Brain microvascular endothelial cell (primary cell): ENCODE data around the gene ERO1B.

Source experiments
- DNase-seq: peaks from one replicate; pipeline ENCODE4 v3.0.0-alpha.2; 2020
- H3K27ac ChIP-seq: fragments of 250-450 bp; sonication (Bioruptor Pico); 2 replicates; pipeline ENCODE4 v1.5.1; 2020; ENCODE audit warnings: mild to moderate bottlenecking, moderate library complexity
- H3K27me3 ChIP-seq: fragments of 250-450 bp; sonication (Bioruptor Pico); replicated peaks from 2 replicates; pipeline ENCODE4 v1.5.1; 2020; ENCODE audit warnings: mild to moderate bottlenecking
- H3K36me3 ChIP-seq: fragments of 250-450 bp; sonication (Bioruptor Pico); replicated peaks from 2 replicates; pipeline ENCODE4 v1.5.1; 2020; ENCODE audit warnings: mild to moderate bottlenecking
- H3K4me3 ChIP-seq: 2 replicates; pipeline ENCODE4 v1.5.1; 2011; ENCODE audit warnings: low read depth, mild to moderate bottlenecking, control low read depth, low read length, moderate library complexity
- in situ Hi-C: cut with HindIII; loops from 2 replicates; pipeline ENCODE4 v1.10.0; 2017; ENCODE audit warnings: low sequenced_read_pairs, low pct_ligation_motif_present
- TF ChIP-seq, protein P1 (sequence below): IDR thresholded peaks from 2 replicates; pipeline ENCODE4 v1.5.1; 2011; ENCODE audit warnings: low read depth, mild to moderate bottlenecking, moderate library complexity, low read length, control low read depth, inconsistent platforms; ENCODE audit errors: missing control alignments

ERO1B gene

DNA sequence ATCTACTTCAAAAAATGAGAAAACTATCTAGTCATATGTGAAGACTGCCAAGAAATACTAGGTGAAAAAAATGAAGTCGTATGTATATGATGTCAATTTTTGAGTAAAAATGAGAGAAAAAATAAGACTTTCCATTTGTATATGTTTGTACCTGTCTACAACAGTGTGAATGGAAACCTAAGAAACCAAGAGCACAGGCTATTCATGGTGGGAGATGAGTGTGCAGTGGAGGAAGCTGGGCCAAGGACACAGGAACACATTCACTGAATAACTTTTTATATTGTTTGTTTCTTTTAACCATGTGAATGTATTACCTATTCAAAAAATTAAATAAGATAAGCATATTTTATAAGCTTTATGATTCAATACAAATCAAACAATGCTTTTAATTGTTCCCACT is 67.0 kb downstream of the ERO1B start:
- in situ Hi-C loops, result no loop called here

DNA sequence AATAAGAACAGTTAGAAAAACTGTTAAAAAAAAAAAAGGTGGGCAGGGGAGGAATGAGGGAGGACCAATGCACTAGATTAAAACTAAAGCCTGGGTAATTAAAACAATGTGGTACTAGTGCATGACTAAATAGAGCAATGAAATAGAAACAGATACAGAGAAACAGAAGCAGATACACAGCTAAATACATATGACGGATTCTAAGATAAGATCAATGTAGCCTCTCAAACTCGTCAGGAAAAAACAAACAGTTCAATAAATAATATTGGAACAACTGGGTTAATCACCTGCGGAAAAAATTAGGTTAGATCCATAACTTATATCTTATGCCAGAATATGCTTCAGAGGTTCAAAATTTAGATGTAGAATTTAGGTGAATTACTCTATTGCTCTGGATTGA is 68.2 kb downstream of the ERO1B start:
- Histone ChIP-seq H3K4me3 (no peak overlapping the region), H3K27me3 (no peaks in the 10 kb centered on the region), H3K36me3 (no peaks in the 10 kb centered on the region), H3K27ac (no peak overlapping the region)
- DNase-seq, result no peak
- in situ Hi-C loops, result no loop called here
- TF ChIP-seq, protein P1, sequence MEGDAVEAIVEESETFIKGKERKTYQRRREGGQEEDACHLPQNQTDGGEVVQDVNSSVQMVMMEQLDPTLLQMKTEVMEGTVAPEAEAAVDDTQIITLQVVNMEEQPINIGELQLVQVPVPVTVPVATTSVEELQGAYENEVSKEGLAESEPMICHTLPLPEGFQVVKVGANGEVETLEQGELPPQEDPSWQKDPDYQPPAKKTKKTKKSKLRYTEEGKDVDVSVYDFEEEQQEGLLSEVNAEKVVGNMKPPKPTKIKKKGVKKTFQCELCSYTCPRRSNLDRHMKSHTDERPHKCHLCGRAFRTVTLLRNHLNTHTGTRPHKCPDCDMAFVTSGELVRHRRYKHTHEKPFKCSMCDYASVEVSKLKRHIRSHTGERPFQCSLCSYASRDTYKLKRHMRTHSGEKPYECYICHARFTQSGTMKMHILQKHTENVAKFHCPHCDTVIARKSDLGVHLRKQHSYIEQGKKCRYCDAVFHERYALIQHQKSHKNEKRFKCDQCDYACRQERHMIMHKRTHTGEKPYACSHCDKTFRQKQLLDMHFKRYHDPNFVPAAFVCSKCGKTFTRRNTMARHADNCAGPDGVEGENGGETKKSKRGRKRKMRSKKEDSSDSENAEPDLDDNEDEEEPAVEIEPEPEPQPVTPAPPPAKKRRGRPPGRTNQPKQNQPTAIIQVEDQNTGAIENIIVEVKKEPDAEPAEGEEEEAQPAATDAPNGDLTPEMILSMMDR, result no peak

More for the DNA sequence above, 67.0 kb downstream of the ERO1B start:
- H3K36me3 ChIP-seq, result no peaks in the 10 kb centered on the region
- no peak overlapping the region for H3K27ac ChIP-seq
- TF ChIP-seq, protein P1, result no peak
- no peak for DNase-seq
- no peaks in the 10 kb centered on the region for H3K27me3 ChIP-seq
- H3K4me3 ChIP-seq, result no peak overlapping the region

DNA sequence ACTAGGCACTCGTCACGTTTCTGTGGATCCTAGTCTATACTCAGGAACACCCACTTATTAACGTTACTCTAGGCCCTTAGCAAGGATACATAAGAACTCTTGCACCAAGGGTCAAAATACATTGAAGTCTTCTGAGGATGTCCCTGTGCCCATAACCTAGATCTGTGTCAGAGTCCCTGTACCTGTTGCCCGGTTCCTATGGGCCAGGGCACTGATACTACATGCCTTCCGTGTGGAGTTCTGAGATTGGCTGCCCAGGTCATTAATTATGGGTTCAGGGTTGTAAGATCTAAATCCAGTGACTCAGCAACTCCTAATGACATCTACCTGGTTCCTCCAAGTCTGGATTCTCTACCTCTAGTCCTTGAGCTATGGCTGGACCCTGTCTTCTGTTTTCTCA is 69.9 kb downstream of the ERO1B start:
- no peak for DNase-seq

DNA sequence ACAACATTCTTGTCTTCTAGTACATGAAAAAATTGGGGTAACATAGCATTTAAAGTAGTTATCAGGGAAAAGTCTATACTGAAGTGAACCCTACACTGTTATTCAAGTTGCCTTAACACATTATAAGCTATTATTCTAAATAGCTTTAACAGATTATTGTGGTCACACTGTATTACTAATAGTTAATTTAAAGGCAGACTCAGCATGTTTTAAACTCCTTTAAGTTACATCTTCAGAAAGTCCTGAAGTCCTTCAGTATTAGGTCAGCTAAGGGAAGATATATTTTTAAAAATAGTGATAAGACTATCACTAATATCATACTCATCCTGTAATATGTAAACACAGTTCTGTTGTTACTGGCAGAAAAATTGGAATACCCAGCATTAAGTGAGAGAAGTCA is 72.0 kb downstream of the ERO1B start:
- Histone ChIP-seq H3K4me3 (no peak overlapping the region), H3K27ac (no peak overlapping the region), H3K36me3 (no peaks in the 10 kb centered on the region), H3K27me3 (no peaks in the 10 kb centered on the region)
- TF ChIP-seq, protein P1, result no peak
- DNase-seq, result no peak
- in situ Hi-C loops, result no loop called here

More for the DNA sequence above, 69.9 kb downstream of the ERO1B start:
- Histone ChIP-seq H3K36me3 (no peaks in the 10 kb centered on the region), H3K4me3 (no peak overlapping the region), H3K27ac (no peak overlapping the region), H3K27me3 (no peaks in the 10 kb centered on the region)
- TF ChIP-seq, protein P1, result no peak
- in situ Hi-C loops, result no loop called here

DNA sequence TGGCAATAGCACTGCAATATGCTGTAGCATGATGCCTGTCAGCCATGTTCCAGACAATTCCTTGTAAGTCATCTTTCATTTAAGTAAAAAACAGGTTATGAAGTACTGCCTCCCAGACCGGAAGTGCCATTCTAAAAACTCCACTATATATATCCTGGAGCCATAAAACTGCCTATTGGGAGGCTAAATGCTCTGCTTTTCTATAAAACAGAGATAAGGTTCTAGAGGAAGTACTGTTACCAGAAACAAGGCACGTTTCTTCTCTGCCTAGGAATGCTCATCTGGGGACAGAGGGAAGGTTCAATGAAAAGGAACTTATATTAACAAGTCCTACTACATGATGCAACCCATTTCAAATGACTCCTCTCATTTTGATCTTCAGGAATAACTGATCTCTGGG is 72.6 kb downstream of the ERO1B start:
- TF ChIP-seq, protein P1, result no peak
- Histone ChIP-seq H3K27ac (no peak overlapping the region), H3K36me3 (no peaks in the 10 kb centered on the region), H3K4me3 (no peak overlapping the region), H3K27me3 (no peaks in the 10 kb centered on the region)
- DNase-seq, result no peak
- in situ Hi-C loops, result no loop called here

DNA sequence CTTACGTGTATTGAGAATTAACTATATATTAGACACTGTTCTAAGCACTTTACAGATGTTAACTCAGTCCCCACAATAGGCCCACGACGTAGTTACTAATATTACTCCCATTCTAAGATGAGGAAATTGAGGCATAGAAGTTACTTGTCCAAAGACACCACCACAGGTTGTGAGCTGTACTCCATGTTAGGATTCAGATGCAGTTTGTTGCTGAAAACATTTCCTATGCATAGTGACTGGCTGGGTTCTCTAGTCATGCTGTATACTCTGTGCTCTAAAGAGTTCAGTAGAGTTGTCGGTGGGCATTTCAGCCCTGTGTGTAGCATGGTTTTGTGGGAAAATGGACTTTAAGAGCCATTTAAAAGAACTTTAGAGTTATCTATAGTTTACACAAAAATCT is 74.2 kb downstream of the ERO1B start:
- in situ Hi-C loops, result no loop called here
- DNase-seq, result no peak
- Histone ChIP-seq H3K36me3 (no peaks in the 10 kb centered on the region), H3K4me3 (no peak overlapping the region), H3K27me3 (no peaks in the 10 kb centered on the region), H3K27ac (no peak overlapping the region)
- TF ChIP-seq, protein P1, result no peak
